GM20000 (cell line): Measurements from ENCODE around the gene REST.

Experiments
- DNase-seq: peaks from one replicate; pipeline ENCODE4 v3.0.0; 2012; ENCODE audit warnings: low spot score
- TF ChIP-seq, protein P1 (sequence below): IDR thresholded peaks from 2 replicates; pipeline ENCODE4 v1.5.1; 2012; ENCODE audit warnings: mild to moderate bottlenecking, control low read depth; ENCODE audit errors: extremely low read depth, missing control alignments

The REST gene

DNA sequence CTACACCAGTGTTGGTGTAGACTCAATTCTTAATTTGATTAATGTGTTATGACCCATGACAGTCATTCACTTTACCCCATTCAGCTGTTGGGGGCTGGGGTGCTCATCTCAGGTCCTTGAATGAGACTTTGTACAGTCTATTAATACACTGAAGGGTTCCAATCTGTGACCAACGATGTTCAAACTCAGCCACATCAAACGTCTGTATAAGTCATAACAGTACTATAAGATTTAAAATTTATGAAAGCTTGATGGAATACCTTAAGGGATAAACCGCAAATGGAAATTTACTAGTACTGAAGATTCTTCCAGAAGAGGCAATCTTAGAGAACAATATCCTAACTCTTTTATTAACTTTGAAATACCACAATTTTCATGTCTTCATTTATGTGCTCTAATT is 33.7 kb downstream of the REST start:
- DNase-seq, result no peak
- TF ChIP-seq, protein P1, sequence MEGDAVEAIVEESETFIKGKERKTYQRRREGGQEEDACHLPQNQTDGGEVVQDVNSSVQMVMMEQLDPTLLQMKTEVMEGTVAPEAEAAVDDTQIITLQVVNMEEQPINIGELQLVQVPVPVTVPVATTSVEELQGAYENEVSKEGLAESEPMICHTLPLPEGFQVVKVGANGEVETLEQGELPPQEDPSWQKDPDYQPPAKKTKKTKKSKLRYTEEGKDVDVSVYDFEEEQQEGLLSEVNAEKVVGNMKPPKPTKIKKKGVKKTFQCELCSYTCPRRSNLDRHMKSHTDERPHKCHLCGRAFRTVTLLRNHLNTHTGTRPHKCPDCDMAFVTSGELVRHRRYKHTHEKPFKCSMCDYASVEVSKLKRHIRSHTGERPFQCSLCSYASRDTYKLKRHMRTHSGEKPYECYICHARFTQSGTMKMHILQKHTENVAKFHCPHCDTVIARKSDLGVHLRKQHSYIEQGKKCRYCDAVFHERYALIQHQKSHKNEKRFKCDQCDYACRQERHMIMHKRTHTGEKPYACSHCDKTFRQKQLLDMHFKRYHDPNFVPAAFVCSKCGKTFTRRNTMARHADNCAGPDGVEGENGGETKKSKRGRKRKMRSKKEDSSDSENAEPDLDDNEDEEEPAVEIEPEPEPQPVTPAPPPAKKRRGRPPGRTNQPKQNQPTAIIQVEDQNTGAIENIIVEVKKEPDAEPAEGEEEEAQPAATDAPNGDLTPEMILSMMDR, result no peak

DNA sequence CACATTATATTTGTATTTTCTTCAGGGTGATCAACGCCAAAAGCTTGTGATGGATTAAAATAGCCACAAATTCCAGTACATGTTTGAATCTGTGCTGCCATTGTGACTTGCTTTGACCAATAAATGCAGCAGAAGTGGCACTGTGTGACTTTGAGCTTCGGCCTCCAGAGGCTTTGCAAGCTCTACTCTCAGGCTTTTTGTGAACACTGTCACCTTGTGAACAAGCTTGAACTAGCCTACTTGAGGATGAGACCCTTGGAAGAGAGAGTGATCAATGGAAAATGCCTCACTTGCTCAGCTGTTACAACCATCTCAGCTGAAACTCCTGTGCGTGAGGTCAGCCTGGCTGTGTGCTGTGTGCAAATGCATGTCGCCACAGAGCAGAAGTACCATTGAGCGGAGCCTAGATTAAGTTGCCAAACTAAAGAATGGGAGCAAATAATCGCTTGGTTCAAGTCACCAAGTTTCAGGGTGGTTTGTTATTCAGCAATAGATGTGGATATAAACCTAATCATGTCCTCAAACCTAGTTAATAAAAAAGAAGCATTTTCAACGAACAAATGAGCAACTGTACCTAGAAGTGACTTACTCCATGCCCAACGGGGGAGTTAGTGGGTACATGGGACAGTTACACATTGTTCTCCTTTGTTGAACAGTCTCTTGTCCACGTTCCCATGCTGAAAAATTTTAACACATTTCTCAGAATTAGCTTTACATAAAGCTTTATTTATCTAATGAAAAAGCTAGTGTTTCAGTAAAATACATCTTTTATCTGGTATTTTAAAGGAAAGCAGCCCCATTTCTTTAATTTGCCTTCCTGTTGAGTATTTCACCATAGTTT is 46.2 kb downstream of the REST start:
- TF ChIP-seq, protein P1, result no peak
- no peak for DNase-seq

DNA sequence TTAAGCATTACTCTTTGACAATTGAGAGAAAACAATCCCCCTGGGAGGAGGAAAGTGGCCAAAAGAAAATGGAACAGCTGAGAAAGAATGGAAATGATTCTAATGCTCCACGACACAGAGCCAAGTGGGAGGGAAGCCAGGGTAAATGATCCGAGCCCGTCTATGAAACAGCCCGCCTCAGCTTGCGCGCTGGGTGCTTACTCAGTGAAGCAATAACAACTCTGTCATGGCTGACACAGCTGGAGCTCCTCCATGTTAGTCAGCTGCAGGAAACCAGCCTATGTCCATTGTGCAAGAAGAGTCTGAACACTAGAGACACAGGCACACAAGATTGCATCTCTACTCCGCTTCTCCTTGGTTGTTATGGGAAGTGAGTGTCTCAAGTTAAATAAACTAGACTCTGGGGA is 50.4 kb downstream of the REST start:
- DNase-seq, result no peak
- TF ChIP-seq, protein P1, result no peak

DNA sequence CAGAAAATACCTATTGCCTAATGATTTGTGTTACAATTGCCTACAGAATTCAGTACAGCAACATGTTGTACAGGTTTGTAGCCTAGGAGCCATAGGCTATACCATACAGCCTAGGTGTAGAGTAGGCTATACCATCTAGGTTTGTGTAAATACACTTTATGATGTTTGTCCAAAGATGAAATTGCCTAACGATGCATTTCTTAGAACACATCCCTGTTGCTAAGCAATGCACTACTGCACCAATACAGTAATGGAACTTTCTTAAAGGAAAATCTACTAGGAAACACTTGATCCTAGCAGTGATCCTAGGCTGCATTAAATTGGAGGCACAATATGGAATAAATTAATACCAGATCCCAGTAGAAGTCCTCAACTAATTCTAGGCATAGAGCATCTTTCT is 51.4 kb downstream of the REST start:
- no peak for DNase-seq
- TF ChIP-seq, protein P1, result no peak

DNA sequence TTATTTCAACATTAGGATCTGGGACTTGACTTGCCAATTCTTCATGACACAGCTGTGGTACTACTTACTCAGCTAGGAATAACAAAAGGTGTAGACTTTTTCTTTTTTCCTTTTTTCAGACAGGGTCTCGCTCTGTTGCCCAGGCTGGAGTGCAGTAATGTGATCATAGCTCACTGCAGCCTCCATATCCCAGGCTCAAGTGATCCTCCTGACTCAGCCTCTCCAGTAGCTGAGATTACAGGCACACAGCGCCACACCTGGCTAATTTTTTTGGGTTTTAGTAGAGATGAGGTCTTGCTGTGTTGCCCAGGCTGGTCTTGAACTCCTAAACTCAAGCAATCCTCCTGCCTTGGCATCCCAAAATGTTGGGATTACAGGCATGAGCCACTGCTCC is 53.4 kb downstream of the REST start:
- TF ChIP-seq, protein P1, result no peak
- no peak for DNase-seq

DNA sequence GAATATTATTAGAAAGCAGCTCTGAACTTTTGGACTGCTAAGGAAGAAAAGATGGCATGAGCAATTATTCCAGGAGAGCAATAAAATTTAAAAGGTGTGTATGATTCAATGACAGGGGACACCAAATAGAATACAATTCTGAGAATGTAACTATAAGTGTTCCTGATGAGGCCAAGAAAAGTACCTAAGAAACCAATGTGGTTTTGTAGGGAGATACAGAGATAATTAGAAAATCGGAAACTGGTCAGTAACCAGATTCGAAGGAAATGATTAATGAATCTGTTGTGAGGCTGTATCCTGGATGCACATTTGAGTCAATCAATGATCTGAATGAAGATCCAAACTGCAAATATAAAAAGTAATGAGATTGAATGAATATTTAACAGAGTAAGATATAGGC is 63.7 kb downstream of the REST start:
- TF ChIP-seq, protein P1, result no peak
- no peak for DNase-seq

DNA sequence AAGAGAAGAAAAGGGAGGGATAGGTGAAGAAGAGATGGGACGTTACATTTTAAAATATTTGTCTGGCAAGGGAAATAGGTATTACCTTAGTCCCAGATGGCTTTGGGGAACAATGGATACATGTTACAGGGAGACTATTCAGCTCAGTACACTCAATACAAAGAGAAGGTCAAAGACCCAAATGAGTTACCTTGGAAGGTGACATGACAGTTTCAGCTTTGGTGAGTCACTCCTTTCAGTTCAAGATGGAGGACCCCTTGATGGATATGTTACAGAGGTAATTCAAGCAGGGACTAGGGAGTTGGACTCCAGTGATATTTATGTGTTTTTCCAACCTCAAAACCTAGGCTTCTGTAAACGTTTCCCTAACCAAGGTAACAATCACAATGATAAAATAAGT is 64.7 kb downstream of the REST start:
- TF ChIP-seq, protein P1, result no peak
- DNase-seq, result no peak
